Mesenchymal stem cell (in vitro differentiated cells and primary cell): ENCODE data around the gene CFAP100.

Source experiments
- DNase-seq: peaks from one replicate; pipeline ENCODE4 v3.0.0-alpha.2; 2013
- H2AFZ ChIP-seq: one replicate; pipeline ENCODE4 v1.6.1; 2013; ENCODE audit warnings: low read depth, mild to moderate bottlenecking, control low read depth, inconsistent platforms, low read length, moderate library complexity
- H2AK5ac ChIP-seq: 2 replicates; pipeline ENCODE4 v1.6.1; 2013; ENCODE audit warnings: low read length, moderate library complexity, mild to moderate bottlenecking, inconsistent platforms; ENCODE audit not compliant: severe bottlenecking
- H2BK120ac ChIP-seq: one replicate; pipeline ENCODE4 v1.6.1; 2013; ENCODE audit warnings: low read depth, mild to moderate bottlenecking, inconsistent platforms, low read length, moderate library complexity
- H2BK12ac ChIP-seq, 2 experiments: one replicate each; pipeline ENCODE4 v1.6.1; 2013; ENCODE audit warnings: inconsistent platforms in 2 of 2, low read length in 2 of 2, mild to moderate bottlenecking in 2 of 2, moderate library complexity in 2 of 2, control low read depth in 1 of 2
- H2BK15ac ChIP-seq: one replicate; pipeline ENCODE4 v1.6.1; 2013; ENCODE audit warnings: mild to moderate bottlenecking, low read depth, inconsistent platforms; ENCODE audit not compliant: poor library complexity, severe bottlenecking
- H2BK5ac ChIP-seq: 2 replicates; pipeline ENCODE4 v1.6.1; 2013; ENCODE audit warnings: low read depth, mild to moderate bottlenecking, low read length, control low read depth, inconsistent platforms; ENCODE audit not compliant: poor library complexity, severe bottlenecking
- H3K14ac ChIP-seq, 2 experiments: one replicate each; pipeline ENCODE4 v1.6.1; 2013; ENCODE audit warnings: inconsistent platforms in 2 of 2, low read length in 2 of 2, control low read depth in 1 of 2, mild to moderate bottlenecking in 1 of 2, moderate library complexity in 1 of 2
- H3K18ac ChIP-seq, 2 experiments: one replicate each; pipeline ENCODE4 v1.6.1; 2013; ENCODE audit warnings: inconsistent platforms in 2 of 2, low read length in 2 of 2, control low read depth in 1 of 2, low read depth in 1 of 2, mild to moderate bottlenecking in 1 of 2
- H3K23ac ChIP-seq, 2 experiments: one replicate each; pipeline ENCODE4 v1.6.1; 2013; ENCODE audit warnings: inconsistent platforms in 2 of 2, low read length in 2 of 2, mild to moderate bottlenecking in 2 of 2, moderate library complexity in 2 of 2, control low read depth in 1 of 2
- H3K27ac ChIP-seq: 2 replicates; pipeline ENCODE4 v1.5.1; 2013; ENCODE audit warnings: mild to moderate bottlenecking, moderate library complexity, low read length, control low read depth, inconsistent platforms; ENCODE audit not compliant: poor library complexity, severe bottlenecking
- H3K27me3 ChIP-seq, 2 experiments: 2 replicates each; pipeline versions ENCODE4 v1.6.1 to v1.7.0; 2013; ENCODE audit warnings: low read length in 2 of 2, mild to moderate bottlenecking in 2 of 2, moderate library complexity in 2 of 2, control low read depth in 1 of 2, inconsistent platforms in 1 of 2; ENCODE audit not compliant: control insufficient read depth in 1 of 2, insufficient read depth in 1 of 2
- H3K36me3 ChIP-seq, 2 experiments: 2 replicates each; pipeline versions ENCODE4 v1.6.1 to v1.7.0; 2013; ENCODE audit warnings: low read length in 2 of 2, control low read depth in 1 of 2, inconsistent platforms in 1 of 2, low read depth in 1 of 2, mild to moderate bottlenecking in 1 of 2; ENCODE audit not compliant: insufficient read depth in 2 of 2, control insufficient read depth in 1 of 2
- H3K4ac ChIP-seq, 2 experiments: one replicate each; pipeline ENCODE4 v1.6.1; 2013; ENCODE audit warnings: inconsistent platforms in 2 of 2, low read length in 2 of 2, mild to moderate bottlenecking in 2 of 2, moderate library complexity in 2 of 2, control low read depth in 1 of 2, low read depth in 1 of 2
- H3K4me1 ChIP-seq: 2 replicates; pipeline ENCODE4 v1.6.1; 2013; ENCODE audit warnings: low read depth, low read length, control low read depth; ENCODE audit not compliant: control insufficient read depth, insufficient read depth
- H3K4me2 ChIP-seq: 2 replicates; pipeline ENCODE4 v1.6.1; 2013; ENCODE audit warnings: low read length, mild to moderate bottlenecking, inconsistent platforms; ENCODE audit not compliant: poor library complexity, severe bottlenecking
- H3K4me3 ChIP-seq, 2 experiments: 2 replicates each; pipeline versions ENCODE4 v1.5.1 to v1.7.0; 2013; ENCODE audit warnings: low read length in 2 of 2, mild to moderate bottlenecking in 2 of 2, control low read depth in 1 of 2, low read depth in 1 of 2; ENCODE audit not compliant: insufficient read depth in 1 of 2
- H3K79me1 ChIP-seq: replicated peaks from 2 replicates; pipeline ENCODE4 v1.6.1; 2013; ENCODE audit warnings: mild to moderate bottlenecking, control low read depth, low read length, inconsistent platforms; ENCODE audit not compliant: poor library complexity, severe bottlenecking
- H3K9ac ChIP-seq: 2 replicates; pipeline ENCODE4 v1.7.0; 2013; ENCODE audit warnings: mild to moderate bottlenecking, low read length, moderate library complexity
- H3K9me3 ChIP-seq: 2 replicates; pipeline ENCODE4 v1.7.0; 2013; ENCODE audit warnings: mild to moderate bottlenecking, low read length; ENCODE audit not compliant: control insufficient read depth
- H4K8ac ChIP-seq: one replicate; pipeline ENCODE4 v1.6.1; 2013; ENCODE audit warnings: inconsistent platforms, mild to moderate bottlenecking, low read length, moderate library complexity
- H4K91ac ChIP-seq: one replicate; pipeline ENCODE4 v1.6.1; 2013; ENCODE audit warnings: mild to moderate bottlenecking, low read length, inconsistent platforms
- WGBS: methylation state at CpG from one replicate; pipeline ENCODE4 v1.1.7; 2013; ENCODE audit warnings: mixed read lengths; 5-methylcytosine and 5-hydroxymethylcytosine counted together

Gene CFAP100

DNA sequence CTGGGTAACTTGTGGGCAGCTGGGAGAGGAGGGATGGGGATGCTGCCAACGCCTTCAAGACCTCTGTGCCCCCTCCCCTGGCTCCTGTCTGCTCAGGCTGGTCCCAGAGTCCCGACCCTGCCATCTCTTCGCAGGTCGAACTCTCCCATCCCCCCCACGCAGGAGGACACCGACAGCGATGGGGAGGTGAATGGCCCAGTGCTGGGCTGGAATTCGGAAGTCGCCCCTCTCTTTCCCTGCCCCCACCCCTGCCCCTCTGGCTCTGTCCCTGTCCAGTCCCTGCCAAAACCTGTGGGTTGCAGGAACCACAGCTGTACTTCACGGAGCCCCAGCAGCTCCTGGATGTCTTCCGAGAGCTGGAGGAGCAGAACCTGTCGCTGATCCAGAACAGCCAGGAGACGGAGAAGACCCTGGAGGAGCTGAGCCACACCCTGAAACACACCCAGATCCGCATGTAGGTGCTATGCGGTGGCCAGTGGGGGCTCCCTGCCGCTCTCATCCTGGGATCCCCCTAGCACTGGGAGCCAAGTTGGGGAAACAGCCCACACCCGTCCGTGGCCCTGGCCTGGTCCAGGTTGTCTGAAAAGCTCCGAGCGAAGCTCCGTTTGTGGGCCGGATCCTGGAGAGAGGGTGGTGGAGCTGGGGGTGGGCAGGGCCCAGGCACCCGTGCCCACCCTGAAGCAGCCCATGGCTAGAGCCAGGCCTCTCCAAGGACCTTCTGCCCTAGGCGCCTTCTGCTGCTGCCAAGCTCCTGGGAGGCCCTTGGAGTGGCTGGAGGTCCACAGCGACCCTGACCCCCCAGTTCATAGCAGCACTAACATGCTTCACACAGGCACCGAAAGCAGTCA lies 28.7 kb downstream of the CFAP100 start:
- Histone ChIP-seq H3K4ac (no peak overlapping the region), H3K9me3 (peaks cover 20% of the 10 kb centered on the region), H2BK120ac (no peak overlapping the region), H3K23ac (no peak overlapping the region), H3K14ac (no peak overlapping the region), H2BK12ac (no peak overlapping the region), H3K18ac (no peak overlapping the region), H3K27me3 (peaks cover 0 to 19% of the 10 kb centered on the region in 2 experiments), H3K4me2 (no peak overlapping the region), H3K9ac (no peak overlapping the region), H2BK15ac (no peak overlapping the region), H4K8ac (no peak overlapping the region), H4K91ac (no peak overlapping the region), H3K36me3 (peaks cover 0 to 4% of the 10 kb centered on the region in 2 experiments), H3K4me3 (no peak overlapping the region), H3K79me1 (no peaks in the 10 kb centered on the region), H2BK5ac (no peak overlapping the region), H3K4me1 (peaks cover 5% of the 10 kb centered on the region), H2AFZ (no peak overlapping the region), H3K27ac (no peak overlapping the region), H2AK5ac (no peak overlapping the region)
- WGBS = 88% methylated on average over 25 of the region's 26 CpGs
- DNase-seq = no peak

- H2BK12ac ChIP-seq = no peak overlapping the region
- peaks cover 0 to 4% of the 10 kb centered on the region in 2 experiments for H3K36me3 ChIP-seq
- peaks cover 20% of the 10 kb centered on the region for H3K9me3 ChIP-seq
- H3K27me3 ChIP-seq = peaks cover 0 to 13% of the 10 kb centered on the region in 2 experiments
- H2BK15ac ChIP-seq = no peak overlapping the region
- H3K4me1 ChIP-seq = peaks cover 5% of the 10 kb centered on the region
- H3K23ac ChIP-seq = no peak overlapping the region
- H2BK5ac ChIP-seq = no peak overlapping the region
- no peak overlapping the region for H3K18ac ChIP-seq
- H3K9ac ChIP-seq = no peak overlapping the region
- H2AK5ac ChIP-seq = no peak overlapping the region
- no peak overlapping the region for H4K91ac ChIP-seq
- no peak overlapping the region for H3K4me2 ChIP-seq
- no peak overlapping the region for H4K8ac ChIP-seq
- no peak for DNase-seq
- H3K4me3 ChIP-seq = no peak overlapping the region
- no peak overlapping the region for H3K4ac ChIP-seq
- no peak overlapping the region for H3K27ac ChIP-seq
- 94% methylated on average over 10 of the region's 10 CpGs for WGBS
- peak overlapping the region in 1 of 2 experiments; percentile 64 for H3K14ac ChIP-seq
- no peaks in the 10 kb centered on the region for H3K79me1 ChIP-seq
- H2BK120ac ChIP-seq = no peak overlapping the region
- no peak overlapping the region for H2AFZ ChIP-seq
Observed at GRCh38 chr3:126424039-126424717, 29.5 kb downstream of the CFAP100 start.

DNA sequence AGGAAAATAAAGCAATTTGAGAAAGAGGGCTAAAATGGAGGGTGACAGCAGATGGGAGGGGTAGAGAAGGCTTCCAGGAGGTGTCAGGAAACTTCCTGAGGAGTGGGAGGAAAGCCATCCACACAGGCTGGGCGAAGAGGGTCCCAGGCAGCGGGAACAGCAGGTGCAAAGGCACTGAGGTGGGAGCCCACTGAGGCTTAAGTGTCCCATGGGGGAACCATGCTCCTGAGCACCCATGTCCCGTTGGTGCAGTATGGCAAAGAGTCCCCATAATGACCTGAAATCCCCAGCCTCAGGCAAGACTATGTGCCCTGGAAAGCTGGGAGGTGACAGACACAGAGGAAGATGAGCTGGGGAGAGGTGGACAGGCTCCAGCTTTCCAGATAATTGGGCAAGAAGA lies 30.0 kb downstream of the CFAP100 start:
- no peak for DNase-seq
- Histone ChIP-seq H3K4ac (no peak overlapping the region), H3K9me3 (peaks cover 20% of the 10 kb centered on the region), H4K8ac (no peak overlapping the region), H3K14ac (no peak overlapping the region), H3K4me3 (no peak overlapping the region), H3K9ac (no peak overlapping the region), H2BK15ac (no peak overlapping the region), H2AK5ac (no peak overlapping the region), H3K27ac (no peak overlapping the region), H3K4me1 (peaks cover 5% of the 10 kb centered on the region), H3K27me3 (peaks cover 0 to 8% of the 10 kb centered on the region in 2 experiments), H2BK120ac (no peak overlapping the region), H3K79me1 (no peaks in the 10 kb centered on the region), H2BK12ac (no peak overlapping the region), H3K23ac (no peak overlapping the region), H2AFZ (no peak overlapping the region), H3K36me3 (peaks cover 0 to 4% of the 10 kb centered on the region in 2 experiments), H4K91ac (no peak overlapping the region), H3K4me2 (no peak overlapping the region), H2BK5ac (no peak overlapping the region), H3K18ac (no peak overlapping the region)
- 66% methylated on average over 3 of the region's 3 CpGs for WGBS

GRCh38 chr3:126431103-126431534 lies 36.4 kb downstream of the CFAP100 start:
- Histone ChIP-seq H3K4me2 (no peak overlapping the region), H3K4ac (no peak overlapping the region), H3K36me3 (peaks cover 5 to 21% of the 10 kb centered on the region in 2 experiments), H2BK120ac (no peak overlapping the region), H2AFZ (no peak overlapping the region), H2AK5ac (no peak overlapping the region), H3K23ac (no peak overlapping the region), H3K27ac (no peak overlapping the region), H3K79me1 (no peaks in the 10 kb centered on the region), H2BK5ac (no peak overlapping the region), H3K4me3 (no peak overlapping the region), H3K14ac (no peak overlapping the region), H4K91ac (no peak overlapping the region), H3K9me3 (peaks cover 12% of the 10 kb centered on the region), H3K18ac (no peak overlapping the region), H2BK15ac (no peak overlapping the region), H3K4me1 (peaks cover 2% of the 10 kb centered on the region), H2BK12ac (no peak overlapping the region), H3K9ac (no peak overlapping the region), H4K8ac (no peak overlapping the region), H3K27me3 (no peaks in the 10 kb centered on the region)
- no peak for DNase-seq
- WGBS = 57% methylated on average over 1 of the region's 1 CpG
